IMR-90 (cell line): ENCODE data around the gene BPGM.

Experiments
- POLR2A ChIP-seq: IDR thresholded peaks from 2 replicates; pipeline ENCODE4 v1.6.1; 2012; ENCODE audit warnings: mild to moderate bottlenecking, low read depth, low read length
- RFX5 ChIP-seq: IDR thresholded peaks from 2 replicates; pipeline ENCODE4 v1.8.0; 2012; ENCODE audit warnings: low read depth, mild to moderate bottlenecking, low read length, moderate library complexity
- TF ChIP-seq, protein P1 (sequence below): conservative IDR thresholded peaks from 2 replicates; pipeline ENCODE4 v1.5.1; 2012; ENCODE audit warnings: mild to moderate bottlenecking, low read depth, low read length, improper control_type of control experiment

DNA sequence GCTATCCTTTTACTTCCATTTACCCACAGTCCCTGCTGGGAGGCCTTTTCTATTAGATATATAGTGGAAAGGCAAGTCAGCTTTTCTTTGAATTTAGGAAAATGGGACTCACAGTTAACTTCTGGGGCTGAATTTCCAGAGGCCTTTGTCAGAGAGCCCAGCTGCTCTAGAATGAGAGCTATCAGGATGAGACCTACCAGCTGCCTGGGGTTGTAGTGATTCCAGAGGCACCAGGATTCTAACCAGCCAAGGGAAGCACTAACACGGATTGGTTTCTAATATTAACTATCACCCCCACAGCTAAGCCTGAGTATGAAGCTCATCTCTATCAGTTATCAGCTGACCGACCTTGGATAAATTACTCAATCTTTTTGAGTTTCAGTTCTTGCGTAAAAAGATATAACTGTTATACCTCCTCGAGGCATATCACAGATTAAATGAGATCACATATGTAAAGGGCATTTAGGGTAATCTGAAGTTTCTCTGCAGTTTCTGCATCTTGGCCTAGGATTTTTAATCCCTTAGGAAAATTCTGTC, 76.2 kb downstream of the BPGM start:
- TF ChIP-seq, protein P1, sequence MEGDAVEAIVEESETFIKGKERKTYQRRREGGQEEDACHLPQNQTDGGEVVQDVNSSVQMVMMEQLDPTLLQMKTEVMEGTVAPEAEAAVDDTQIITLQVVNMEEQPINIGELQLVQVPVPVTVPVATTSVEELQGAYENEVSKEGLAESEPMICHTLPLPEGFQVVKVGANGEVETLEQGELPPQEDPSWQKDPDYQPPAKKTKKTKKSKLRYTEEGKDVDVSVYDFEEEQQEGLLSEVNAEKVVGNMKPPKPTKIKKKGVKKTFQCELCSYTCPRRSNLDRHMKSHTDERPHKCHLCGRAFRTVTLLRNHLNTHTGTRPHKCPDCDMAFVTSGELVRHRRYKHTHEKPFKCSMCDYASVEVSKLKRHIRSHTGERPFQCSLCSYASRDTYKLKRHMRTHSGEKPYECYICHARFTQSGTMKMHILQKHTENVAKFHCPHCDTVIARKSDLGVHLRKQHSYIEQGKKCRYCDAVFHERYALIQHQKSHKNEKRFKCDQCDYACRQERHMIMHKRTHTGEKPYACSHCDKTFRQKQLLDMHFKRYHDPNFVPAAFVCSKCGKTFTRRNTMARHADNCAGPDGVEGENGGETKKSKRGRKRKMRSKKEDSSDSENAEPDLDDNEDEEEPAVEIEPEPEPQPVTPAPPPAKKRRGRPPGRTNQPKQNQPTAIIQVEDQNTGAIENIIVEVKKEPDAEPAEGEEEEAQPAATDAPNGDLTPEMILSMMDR, result no peak
- TF ChIP-seq RFX5 (no peak), POLR2A (no peak)
